HUES48 (cell line): ENCODE data around the gene NOS1.

Source experiments
- H3K27ac ChIP-seq: one replicate; pipeline ENCODE4 v1.7.0; 2013; ENCODE audit warnings: low read depth, low read length, inconsistent platforms
- H3K27me3 ChIP-seq: 2 replicates; pipeline ENCODE4 v1.6.1; 2013; ENCODE audit warnings: mild to moderate bottlenecking, low read length; ENCODE audit not compliant: control insufficient read depth, insufficient read depth
- H3K36me3 ChIP-seq: 2 replicates; pipeline ENCODE4 v1.6.1; 2013; ENCODE audit warnings: low read length; ENCODE audit not compliant: control insufficient read depth, insufficient read depth
- H3K4me1 ChIP-seq: 2 replicates; pipeline ENCODE4 v1.6.1; 2013; ENCODE audit warnings: mild to moderate bottlenecking, low read length; ENCODE audit not compliant: control insufficient read depth, insufficient read depth
- H3K4me3 ChIP-seq: 2 replicates; pipeline ENCODE4 v1.5.1; 2013; ENCODE audit warnings: mild to moderate bottlenecking, low read depth, low read length
- H3K9ac ChIP-seq: 2 replicates; pipeline ENCODE4 v1.6.1; 2013; ENCODE audit warnings: mild to moderate bottlenecking, low read depth, low read length, moderate library complexity
- H3K9me3 ChIP-seq: 2 replicates; pipeline ENCODE4 v1.6.1; 2013; ENCODE audit warnings: low read length; ENCODE audit not compliant: control insufficient read depth, insufficient read depth

NOS1 gene

GRCh38 chr12:117350140-117350539, 11.3 kb downstream of the NOS1 start:
- peaks cover 7% of the 10 kb centered on the region; the same call in 1 of the 2 replicates for H3K4me1 ChIP-seq

DNA sequence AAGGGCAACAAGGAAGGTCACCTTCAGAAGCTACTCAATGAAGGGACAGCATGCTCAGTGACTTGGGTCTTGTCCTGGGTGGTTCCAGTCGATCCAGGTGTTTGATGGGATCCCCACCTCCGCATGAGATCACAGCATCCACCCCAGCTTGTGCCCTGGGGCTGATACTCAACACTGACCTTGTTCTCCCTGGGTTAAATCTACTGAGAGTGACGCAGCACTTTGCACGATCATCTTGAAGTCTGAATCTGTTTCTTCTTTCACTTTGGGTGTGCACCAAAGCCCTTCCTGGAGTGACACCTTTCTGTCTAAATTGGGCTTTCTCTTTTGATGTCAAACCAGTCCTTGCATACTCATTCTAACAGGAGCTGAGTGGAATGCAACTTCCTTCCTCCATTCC, 13.8 kb downstream of the NOS1 start:
- no peaks in the 10 kb centered on the region for H3K9me3 ChIP-seq
- no peak overlapping the region for H3K4me3 ChIP-seq
- H3K9ac ChIP-seq: no peak overlapping the region
- peaks cover 7% of the 10 kb centered on the region; the same call in 1 of the 2 replicates for H3K4me1 ChIP-seq
- no peaks in the 10 kb centered on the region for H3K36me3 ChIP-seq
- no peaks in the 10 kb centered on the region for H3K27me3 ChIP-seq
- no peak overlapping the region for H3K27ac ChIP-seq

More at GRCh38 chr12:117350140-117350539, 11.3 kb downstream of the NOS1 start:
- Histone ChIP-seq H3K36me3 (no peaks in the 10 kb centered on the region), H3K27ac (no peak overlapping the region), H3K27me3 (no peaks in the 10 kb centered on the region), H3K4me3 (no peak overlapping the region), H3K9me3 (no peaks in the 10 kb centered on the region), H3K9ac (no peak overlapping the region)

- Histone ChIP-seq H3K27me3 (no peaks in the 10 kb centered on the region), H3K27ac (no peak overlapping the region), H3K36me3 (no peaks in the 10 kb centered on the region), H3K4me3 (no peak overlapping the region), H3K9ac (no peak overlapping the region), H3K9me3 (no peaks in the 10 kb centered on the region), H3K4me1 (peaks cover 7% of the 10 kb centered on the region; the same call in 1 of the 2 replicates)
Measured at GRCh38 chr12:117344716-117345115, 16.7 kb downstream of the NOS1 start.

- H3K4me1 ChIP-seq: peaks cover 14% of the 10 kb centered on the region
- no peak overlapping the region for H3K4me3 ChIP-seq
- H3K9ac ChIP-seq: no peak overlapping the region
- H3K27ac ChIP-seq: no peak overlapping the region
- H3K9me3 ChIP-seq: no peaks in the 10 kb centered on the region
- no peaks in the 10 kb centered on the region for H3K27me3 ChIP-seq
- no peaks in the 10 kb centered on the region for H3K36me3 ChIP-seq
Measured at GRCh38 chr12:117343849-117344248, 17.6 kb downstream of the NOS1 start.

GRCh38 chr12:117343296-117343695, 18.1 kb downstream of the NOS1 start:
- H3K9me3 ChIP-seq: no peaks in the 10 kb centered on the region
- H3K4me3 ChIP-seq: no peak overlapping the region
- no peak overlapping the region for H3K27ac ChIP-seq

DNA sequence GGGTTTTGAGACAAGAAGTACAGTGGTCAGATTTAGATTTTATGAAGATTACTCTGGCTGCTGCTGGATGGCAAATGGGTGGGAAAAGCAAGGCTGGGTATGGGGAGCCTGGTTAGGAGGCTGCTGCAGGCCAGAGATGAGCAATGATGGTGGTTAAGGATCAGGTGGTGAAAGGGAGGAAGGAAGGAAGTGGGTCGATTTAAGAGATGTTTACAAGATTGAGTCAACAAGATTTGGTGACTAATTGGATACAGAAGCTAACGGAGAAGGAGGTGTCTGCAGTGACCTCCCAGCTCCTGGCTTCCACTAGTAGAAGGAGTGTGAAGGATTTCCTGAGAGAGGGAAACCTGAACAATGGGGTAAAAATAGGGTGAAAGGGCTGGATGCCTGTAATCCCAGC, 18.7 kb downstream of the NOS1 start:
- H3K36me3 ChIP-seq: no peaks in the 10 kb centered on the region
- no peaks in the 10 kb centered on the region for H3K27me3 ChIP-seq
- no peaks in the 10 kb centered on the region for H3K9me3 ChIP-seq
- H3K27ac ChIP-seq: no peak overlapping the region
- no peak overlapping the region for H3K4me3 ChIP-seq
- no peak overlapping the region for H3K9ac ChIP-seq
- H3K4me1 ChIP-seq: peaks cover 14% of the 10 kb centered on the region

More at GRCh38 chr12:117343296-117343695, 18.1 kb downstream of the NOS1 start:
- Histone ChIP-seq H3K36me3 (no peaks in the 10 kb centered on the region), H3K9ac (no peak overlapping the region), H3K4me1 (peaks cover 17% of the 10 kb centered on the region), H3K27me3 (no peaks in the 10 kb centered on the region)

DNA sequence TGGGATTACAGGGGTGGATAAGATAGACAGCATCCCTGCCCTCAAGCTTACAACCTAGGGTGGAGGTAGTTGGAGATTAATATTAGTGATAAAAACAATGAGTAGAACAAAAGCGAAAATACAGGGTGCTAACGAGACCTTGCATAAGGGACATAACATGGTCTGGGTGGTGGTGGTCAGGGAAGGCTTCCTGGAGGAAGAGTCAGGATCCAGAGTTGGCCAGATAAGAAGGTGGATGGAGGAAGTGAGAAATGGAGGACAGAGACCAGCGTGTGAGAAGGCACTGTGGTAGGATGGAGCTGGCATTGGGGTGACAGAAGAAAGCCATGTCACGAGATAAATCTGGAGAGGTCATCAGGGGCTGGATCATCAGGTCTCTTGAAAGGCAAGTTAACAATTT, 19.2 kb downstream of the NOS1 start:
- no peak overlapping the region for H3K27ac ChIP-seq
- H3K36me3 ChIP-seq: no peaks in the 10 kb centered on the region
- no peaks in the 10 kb centered on the region for H3K27me3 ChIP-seq
- H3K9me3 ChIP-seq: no peaks in the 10 kb centered on the region
- no peak overlapping the region for H3K4me3 ChIP-seq
- H3K4me1 ChIP-seq: peaks cover 11% of the 10 kb centered on the region
- no peak overlapping the region for H3K9ac ChIP-seq

- peaks cover 11% of the 10 kb centered on the region for H3K4me1 ChIP-seq
- H3K36me3 ChIP-seq: no peaks in the 10 kb centered on the region
- H3K27me3 ChIP-seq: no peaks in the 10 kb centered on the region
- H3K4me3 ChIP-seq: no peak overlapping the region
- H3K9ac ChIP-seq: no peak overlapping the region
- no peaks in the 10 kb centered on the region for H3K9me3 ChIP-seq
- peak overlapping the region; percentile 0 for H3K27ac ChIP-seq
Measured at GRCh38 chr12:117339104-117339503, 22.3 kb downstream of the NOS1 start.

- peaks cover 22% of the 10 kb centered on the region for H3K4me1 ChIP-seq
- no peaks in the 10 kb centered on the region for H3K36me3 ChIP-seq
Measured at GRCh38 chr12:117334855-117335587, 26.4 kb downstream of the NOS1 start.

DNA sequence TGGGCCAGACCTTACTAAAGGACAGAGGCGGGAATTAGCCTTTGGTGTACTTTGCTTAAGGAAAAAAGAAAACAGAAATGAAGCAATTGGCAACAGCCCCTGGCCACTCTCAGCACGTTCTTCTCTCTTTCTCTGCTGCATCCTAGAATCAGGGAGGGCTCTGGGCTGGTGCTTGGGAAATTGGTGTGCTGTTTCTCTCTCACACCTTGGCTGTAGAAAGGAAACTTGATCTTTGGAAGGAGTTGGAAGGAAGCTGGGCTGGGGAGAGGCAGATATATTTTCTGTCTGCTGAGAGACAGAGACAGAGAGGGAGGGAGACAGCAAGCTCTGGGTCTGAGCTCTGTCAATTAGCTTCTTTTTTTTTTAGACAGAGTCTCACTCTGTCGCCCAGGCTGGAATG, 27.4 kb downstream of the NOS1 start:
- no peak overlapping the region for H3K27ac ChIP-seq
- no peak overlapping the region for H3K4me3 ChIP-seq
- peaks cover 17% of the 10 kb centered on the region for H3K4me1 ChIP-seq
- no peaks in the 10 kb centered on the region for H3K27me3 ChIP-seq
- H3K9ac ChIP-seq: no peak overlapping the region
- no peaks in the 10 kb centered on the region for H3K36me3 ChIP-seq
- no peaks in the 10 kb centered on the region for H3K9me3 ChIP-seq

More at GRCh38 chr12:117334855-117335587, 26.4 kb downstream of the NOS1 start:
- Histone ChIP-seq H3K4me3 (no peak overlapping the region), H3K9me3 (no peaks in the 10 kb centered on the region), H3K27ac (no peak overlapping the region), H3K9ac (no peak overlapping the region), H3K27me3 (no peaks in the 10 kb centered on the region)

DNA sequence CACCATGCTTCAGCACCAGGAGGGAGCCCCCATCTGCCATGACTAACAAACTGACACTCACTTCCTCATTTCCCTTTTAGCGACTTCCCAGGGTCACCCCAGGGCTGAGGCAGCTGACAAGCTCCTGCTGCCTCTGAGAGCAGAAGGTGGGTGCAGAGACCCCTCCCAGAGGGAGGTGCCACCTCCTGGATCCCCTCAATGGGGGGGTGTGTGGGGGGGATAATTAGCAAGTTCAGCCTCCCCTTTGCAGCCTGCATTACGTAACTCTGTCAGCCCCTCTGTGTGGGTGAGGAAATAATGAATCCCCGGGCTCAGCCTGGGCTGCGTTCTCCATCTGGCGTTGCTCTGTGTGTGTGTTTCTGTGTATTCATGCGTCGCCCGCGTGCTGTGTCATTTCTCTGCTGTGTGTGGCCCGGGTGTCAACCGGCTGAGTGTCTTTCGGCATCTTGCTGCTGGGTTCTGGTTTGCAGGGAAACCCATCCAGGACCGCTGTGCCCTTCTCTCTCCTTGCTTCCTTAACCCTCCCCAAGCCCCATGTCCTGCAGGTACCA, 28.0 kb downstream of the NOS1 start:
- no peaks in the 10 kb centered on the region for H3K9me3 ChIP-seq
- no peak overlapping the region for H3K9ac ChIP-seq
- no peaks in the 10 kb centered on the region for H3K27me3 ChIP-seq
- H3K4me1 ChIP-seq: peaks cover 11% of the 10 kb centered on the region
- no peak overlapping the region for H3K27ac ChIP-seq
- no peaks in the 10 kb centered on the region for H3K36me3 ChIP-seq
- no peak overlapping the region for H3K4me3 ChIP-seq
